ENCODE data around the gene CCL19. TPM values are rescaled to one million over a fixed set of nuclear protein-coding genes. Genes with fewer than 3 reads are reported as not detected.

Gene CCL19
- total and polyA plus RNA-seq, 2 of the 8 experiments (the other 6 are each of a cell fraction or from before 2014, with no cell fraction given): not detected

- Histone ChIP-seq H3K18ac (ENCODE audit: extremely low read depth, low read length) (no peak overlapping the region), H3K56ac (replicated peaks; ENCODE audit: insufficient read length, low read depth, low read length) (no peak overlapping the region), H2AFZ (ENCODE audit: low read length) (no peak overlapping the region), H2BK12ac (ENCODE audit: low read depth, low read length) (no peak overlapping the region), H3K9me3 (ENCODE audit: insufficient read depth in 2 of 2, low read depth in 1 of 2, low read length in 1 of 2) (no peaks in the 10 kb centered on the region), H4K8ac (ENCODE audit: extremely low read depth, insufficient read depth, low read length) (no peak overlapping the region), H2BK20ac (ENCODE audit: low read length) (no peak overlapping the region), H3K27me3 (replicated peaks in 1 of 4; ENCODE audit: control insufficient read depth in 3 of 4, extremely low read depth in 1 of 4, insufficient read depth in 3 of 4, low read length in 3 of 4) (no peaks in the 10 kb centered on the region), H3K27ac (ENCODE audit: low read depth, low read length) (no peak overlapping the region), H4K20me1 (replicated peaks in 1 of 2; ENCODE audit: control insufficient read depth in 1 of 2, insufficient read depth in 2 of 2, low read length in 2 of 2) (no peaks in the 10 kb centered on the region), H2BK15ac (ENCODE audit: low read length) (no peak overlapping the region), H3K4me2 (ENCODE audit: insufficient read depth in 1 of 2, low read depth in 2 of 2, low read length in 2 of 2) (no peak overlapping the region), H2BK120ac (replicated peaks; ENCODE audit: low read depth, low read length) (no peak overlapping the region), H3K23ac (ENCODE audit: insufficient read length) (no peak overlapping the region), H3K9ac (replicated peaks in 1 of 4; ENCODE audit: extremely low read depth in 1 of 4, low read depth in 3 of 4, low read length in 3 of 4) (no peak overlapping the region), H3K4me3 (ENCODE audit: extremely low read depth in 1 of 4, insufficient read depth in 2 of 4, low read depth in 3 of 4, low read length in 4 of 4) (no peak overlapping the region), H4K5ac (ENCODE audit: insufficient read length, low read depth, low read length) (no peak overlapping the region), H3K79me1 (ENCODE audit: low read depth, low read length) (no peaks in the 10 kb centered on the region), H2BK5ac (ENCODE audit: low read depth, low read length) (no peak overlapping the region), H3K14ac (ENCODE audit: insufficient read length) (no peak overlapping the region), H3K36me3 (ENCODE audit: control insufficient read depth in 2 of 4, insufficient read depth in 4 of 4, low read length in 3 of 4) (no peaks in the 10 kb centered on the region), H3K23me2 (ENCODE audit: low read depth, low read length) (no peaks in the 10 kb centered on the region; the same call in 1 of the 2 replicates), H4K91ac (replicated peaks; ENCODE audit: insufficient read length, low read length) (no peak overlapping the region), H3K4ac (replicated peaks; ENCODE audit: insufficient read length, low read depth, low read length) (no peak overlapping the region), H3K4me1 (replicated peaks in 1 of 4; ENCODE audit: control insufficient read depth in 3 of 4, insufficient read depth in 4 of 4, low read length in 3 of 4) (peaks cover 0 to 3% (median 1%) of the 10 kb centered on the region in 4 experiments; a peak in 2 of 7 replicates), H3K79me2 (ENCODE audit: control insufficient read depth in 1 of 2, insufficient read depth in 2 of 2, low read length in 2 of 2) (no peaks in the 10 kb centered on the region), H2AK5ac (ENCODE audit: low read depth, low read length) (no peak overlapping the region)
- WGBS, 2 experiments (ENCODE audit: extremely low coverage in 1 of 2, insufficient coverage in 1 of 2, insufficient read length in 1 of 2, insufficient replicate concordance in 2 of 2, low coverage in 1 of 2, low lambda C conversion rate in 2 of 2, missing lambda C conversion rate in 1 of 2): 95% methylated on average over 5 of the region's 5 CpGs; no CpG with 5 or more reads in 1 of the 2 experiments
- no peak for DNase-seq (ENCODE audit: low read depth in 1 of 2, low spot score in 2 of 2)
- ChIA-PET POLR2A (ENCODE audit: partially characterized antibody) (interaction anchor here (0.6 kb wide), 1 partner anchor 10 kb away, joined by 3 read pairs; no protein-coding TSS in a partner anchor), CTCF (ENCODE audit: partially characterized antibody) (interaction anchor here (1.0 to 12.6 kb wide), 5 partner anchors 8 to 21 kb away, joined by 3 to 147 read pairs (median 5); no protein-coding TSS in a partner anchor)
- FAIRE-seq: no peak
- TF ChIP-seq SIX5 (IDR thresholded peaks at IDR 0.05; ENCODE audit: low read depth, low read length): no peak
- TF ChIP-seq NANOG (IDR thresholded peaks at IDR 0.05; ENCODE audit: insufficient read depth, low read depth, low read length, poor library complexity, severe bottlenecking): no peak
- no peak for TF ChIP-seq KDM1A (IDR thresholded peaks at IDR 0.05; ENCODE audit: borderline replicate concordance, low read length)
- TF ChIP-seq RNF2 (IDR thresholded peaks at IDR 0.05; ENCODE audit: borderline replicate concordance, low read depth, low read length, missing control alignments, poor library complexity, severe bottlenecking): no peak
- no peak for TF ChIP-seq SIRT6 (IDR thresholded peaks at IDR 0.05; ENCODE audit: low read length)
- TF ChIP-seq USF2 (IDR thresholded peaks at IDR 0.05; ENCODE audit: low read length): no peak
- no peak for TF ChIP-seq TAF7 (optimal IDR thresholded peaks at IDR 0.05; ENCODE audit: borderline replicate concordance, low read depth, low read length)
- TF ChIP-seq NRF1 (IDR thresholded peaks at IDR 0.05; ENCODE audit: low read depth, low read length): no peak
- no peak for TF ChIP-seq ATF3 (IDR thresholded peaks at IDR 0.05; ENCODE audit: insufficient read depth, low read depth, low read length)
- no peak for TF ChIP-seq TAF1 (IDR thresholded peaks at IDR 0.05; ENCODE audit: low read depth, low read length)
- TF ChIP-seq RBBP5 (IDR thresholded peaks at IDR 0.05; ENCODE audit: borderline replicate concordance, low read depth, low read length): no peak
Measured at GRCh38 chr9:34686231-34686630, 4.8 kb downstream of the CCL19 start.
